RWPE1 (cell line): ENCODE results near the gene FRMPD1.

ENCODE experiments used
- CTCF ChIA-PET: fragments of 350-600 bp; sonication (Branson Sonifier 250); formaldehyde crosslinking; extraction: SDS; loops from one replicate; lab custom pipeline; 2021; lab: Yijun Ruan, JAX
- POLR2A ChIA-PET: fragments of 400-600 bp; formaldehyde crosslinking; extraction: SDS; loops from one replicate; lab custom pipeline; 2020; ENCODE audit warnings: antibody characterized with exemption; ENCODE audit not compliant: low non-redundant PET; lab: Yijun Ruan, JAX
- DNase-seq: peaks from one replicate; pipeline ENCODE4 v3.0.0; 2012; ENCODE audit warnings: low spot score
- H3K27ac ChIP-seq: fragments of 450-650 bp; 2 replicates; pipeline ENCODE4 v1.5.1; 2017
- CTCF ChIP-seq: fragments of 450-650 bp; conservative IDR thresholded peaks from 2 replicates; pipeline ENCODE4 v1.5.1; 2017; ENCODE audit warnings: low read depth, mild to moderate bottlenecking

FRMPD1 gene

GRCh38 chr9:37700131-37700530 is 49.4 kb downstream of the FRMPD1 start:
- ChIA-PET CTCF (no interaction called here), POLR2A (no interaction called here)
- no peak overlapping the region for H3K27ac ChIP-seq
- no peak for TF ChIP-seq CTCF
- no peak for DNase-seq

DNA sequence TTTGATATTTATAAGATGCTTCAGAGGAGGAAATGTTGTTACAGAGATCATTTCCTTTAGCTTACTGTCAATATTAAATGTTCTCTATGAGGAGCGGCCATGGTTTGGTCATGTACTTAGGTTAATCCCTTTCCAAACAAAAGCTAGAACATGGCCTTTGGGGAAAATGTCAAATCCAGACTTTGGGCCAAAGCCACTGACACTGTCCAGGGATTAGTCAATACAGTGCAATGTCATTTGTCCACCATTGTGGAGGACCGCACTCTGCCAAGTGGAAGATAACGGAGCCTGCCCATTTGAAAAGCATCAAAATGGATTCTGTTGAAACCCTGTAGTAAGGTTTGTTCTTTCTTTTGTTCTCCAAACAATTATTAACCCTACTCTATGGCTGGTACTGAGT is 50.1 kb downstream of the FRMPD1 start:
- no peak overlapping the region for H3K27ac ChIP-seq
- no peak for DNase-seq
- TF ChIP-seq CTCF: no peak
- ChIA-PET CTCF (no interaction called here), POLR2A (interaction anchor here (0.6 kb wide), 1 partner anchor 62 kb away, joined by 7 read pairs; no protein-coding TSS in a partner anchor)

GRCh38 chr9:37705787-37706186 is 55.0 kb downstream of the FRMPD1 start:
- ChIA-PET POLR2A (no interaction called here), CTCF (interaction anchor here (0.9 kb wide), 1 partner anchor 833 kb away, joined by 3 read pairs; no protein-coding TSS in a partner anchor)
- no peak for TF ChIP-seq CTCF
- no peak for DNase-seq
- no peak overlapping the region for H3K27ac ChIP-seq

DNA sequence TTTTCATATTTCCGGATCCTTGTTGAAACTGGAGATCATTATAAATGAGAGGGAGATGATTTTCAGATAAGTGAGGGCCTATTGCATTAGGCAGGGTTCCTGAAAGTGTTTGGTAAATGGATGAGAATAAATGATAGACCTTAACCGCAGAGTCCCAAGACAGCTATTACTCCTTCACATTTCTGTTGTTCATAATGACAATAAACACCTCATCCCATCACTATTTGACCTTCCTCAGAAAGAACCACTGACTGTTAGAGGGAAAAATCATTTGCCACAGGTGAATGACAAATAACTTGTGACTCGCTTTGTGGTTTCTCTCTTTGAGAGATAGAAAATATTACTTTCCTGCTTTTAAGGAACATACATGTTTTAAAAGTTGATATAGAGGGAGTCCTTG is 55.5 kb downstream of the FRMPD1 start:
- ChIA-PET POLR2A (no interaction called here), CTCF (interaction anchor here (0.7 kb wide), 1 partner anchor 624 kb away, joined by 3 read pairs; no protein-coding TSS in a partner anchor)
- TF ChIP-seq CTCF: no peak
- no peak overlapping the region for H3K27ac ChIP-seq
- no peak for DNase-seq

- no peak for DNase-seq
- POLR2A ChIA-PET: no interaction called here
- CTCF ChIA-PET: no interaction called here
- TF ChIP-seq CTCF: no peak
- H3K27ac ChIP-seq: no peak overlapping the region
Measured at GRCh38 chr9:37707748-37708147, 57.0 kb downstream of the FRMPD1 start.

- ChIA-PET CTCF (no interaction called here), POLR2A (no interaction called here)
- no peak overlapping the region for H3K27ac ChIP-seq
- TF ChIP-seq CTCF: no peak
- no peak for DNase-seq
Measured at GRCh38 chr9:37710046-37710445, 59.3 kb downstream of the FRMPD1 start.
